Measurements from ENCODE around the gene GRAMD1A.

GRCh38 chr19:34989298-34989697, 10.8 kb upstream of the GRAMD1A start:
- TF ChIP-seq GATA2 (IDR thresholded peaks at IDR 0.05; ENCODE audit: low read depth, low read length) (no peak), GATA3 (IDR thresholded peaks at IDR 0.05; ENCODE audit: low read depth, low read length) (no peak)

Data from SH-SY5Y (cell line).